Activated CD4-positive, CD25-positive, alpha-beta regulatory T cell treated with anti-CD3 and anti-CD28 coated beads, Interleukin-2, amount 50 U/mL, for 72 hours (primary cell): Measurements from ENCODE around the gene TECTA.

Experiments
- DNase-seq: peaks from one replicate; pipeline ENCODE4 v3.0.0; 2021

TECTA gene

GRCh38 chr11:121179306-121179705 lies 78.3 kb downstream of the TECTA start:
- DNase-seq, result no peak

GRCh38 chr11:121180183-121180582 lies 79.1 kb downstream of the TECTA start:
- no peak for DNase-seq

GRCh38 chr11:121188776-121189175 lies 87.7 kb downstream of the TECTA start:
- DNase-seq, result no peak

GRCh38 chr11:121191818-121192217 lies 90.8 kb downstream of the TECTA start:
- no peak for DNase-seq

- DNase-seq, result peak; percentile 41
Measured at GRCh38 chr11:121194731-121195596, 93.9 kb downstream of the TECTA start.

- DNase-seq, result no peak
Measured at GRCh38 chr11:121198491-121198890, 97.4 kb downstream of the TECTA start.

- no peak for DNase-seq
Measured at GRCh38 chr11:121199516-121199915, 98.5 kb downstream of the TECTA start.

- no peak for DNase-seq
Measured at GRCh38 chr11:121206810-121207209, 105.8 kb downstream of the TECTA start.

- DNase-seq, result no peak
Measured at GRCh38 chr11:121207485-121208115, 106.6 kb downstream of the TECTA start.

- DNase-seq, result no peak
Measured at GRCh38 chr11:121210445-121211080, 109.5 kb downstream of the TECTA start.

GRCh38 chr11:121211626-121212025 lies 110.6 kb downstream of the TECTA start:
- DNase-seq, result no peak

GRCh38 chr11:121212536-121213361 lies 111.7 kb downstream of the TECTA start:
- DNase-seq, result no peak

- DNase-seq, result no peak
Measured at GRCh38 chr11:121213362-121213893, 112.4 kb downstream of the TECTA start.

GRCh38 chr11:121214861-121215260 lies 113.8 kb downstream of the TECTA start:
- DNase-seq, result no peak

GRCh38 chr11:121221496-121222200 lies 120.6 kb downstream of the TECTA start:
- no peak for DNase-seq

GRCh38 chr11:121223161-121223560 lies 122.1 kb downstream of the TECTA start:
- DNase-seq, result no peak

GRCh38 chr11:121225382-121225781 lies 124.3 kb downstream of the TECTA start:
- DNase-seq, result no peak

- DNase-seq, result no peak
Measured at GRCh38 chr11:121226415-121227263, 125.6 kb downstream of the TECTA start.

GRCh38 chr11:121228851-121229250 lies 127.8 kb downstream of the TECTA start:
- no peak for DNase-seq

- no peak for DNase-seq
Measured at GRCh38 chr11:121229495-121230215, 128.6 kb downstream of the TECTA start.
